SU-DHL-6 (cell line): ENCODE data around the gene INO80.

Experiments used
- CTCF ChIP-seq: fragments of 200-600 bp; sonication (generic); IDR thresholded peaks from one replicate; pipeline ENCODE4 v1.5.1; 2017; ENCODE audit warnings: antibody characterized with exemption, mild to moderate bottlenecking, low read length, moderate library complexity; ENCODE audit not compliant: insufficient read depth, poor library complexity, severe bottlenecking
- EZH2phosphoT487 ChIP-seq: fragments of 200-600 bp; sonication (generic), shearing (Covaris generic); conservative IDR thresholded peaks from 2 replicates; pipeline ENCODE4 v1.6.1; 2018; ENCODE audit warnings: mild to moderate bottlenecking, antibody characterized with exemption, low read length, moderate library complexity, mixed read lengths

- TF ChIP-seq CTCF (no peak), EZH2phosphoT487 (no peak)
Measured at GRCh38 chr15:40934457-40934856, 181.6 kb downstream of the INO80 start.
